HUES6 (cell line): Measurements from ENCODE around the gene ADTRP.

Experiments
- H3K27ac ChIP-seq: 2 replicates; pipeline ENCODE4 v1.7.0; 2013; ENCODE audit warnings: low read depth, mild to moderate bottlenecking, low read length, inconsistent platforms
- H3K27me3 ChIP-seq: 2 replicates; pipeline ENCODE4 v1.6.1; 2013; ENCODE audit warnings: low read length; ENCODE audit not compliant: control insufficient read depth, insufficient read depth
- H3K36me3 ChIP-seq: 2 replicates; pipeline ENCODE4 v1.6.1; 2013; ENCODE audit warnings: low read length; ENCODE audit not compliant: control insufficient read depth, insufficient read depth
- H3K4me1 ChIP-seq: 2 replicates; pipeline ENCODE4 v1.6.1; 2013; ENCODE audit warnings: low read length; ENCODE audit not compliant: control insufficient read depth, insufficient read depth
- H3K4me3 ChIP-seq: 2 replicates; pipeline ENCODE4 v1.5.1; 2013; ENCODE audit warnings: low read depth, low read length
- H3K9ac ChIP-seq: one replicate; pipeline ENCODE4 v1.6.1; 2013; ENCODE audit warnings: mild to moderate bottlenecking, low read length
- H3K9me3 ChIP-seq: 2 replicates; pipeline ENCODE4 v1.6.1; 2013; ENCODE audit warnings: low read depth, low read length; ENCODE audit not compliant: control insufficient read depth, insufficient read depth

The ADTRP gene

DNA sequence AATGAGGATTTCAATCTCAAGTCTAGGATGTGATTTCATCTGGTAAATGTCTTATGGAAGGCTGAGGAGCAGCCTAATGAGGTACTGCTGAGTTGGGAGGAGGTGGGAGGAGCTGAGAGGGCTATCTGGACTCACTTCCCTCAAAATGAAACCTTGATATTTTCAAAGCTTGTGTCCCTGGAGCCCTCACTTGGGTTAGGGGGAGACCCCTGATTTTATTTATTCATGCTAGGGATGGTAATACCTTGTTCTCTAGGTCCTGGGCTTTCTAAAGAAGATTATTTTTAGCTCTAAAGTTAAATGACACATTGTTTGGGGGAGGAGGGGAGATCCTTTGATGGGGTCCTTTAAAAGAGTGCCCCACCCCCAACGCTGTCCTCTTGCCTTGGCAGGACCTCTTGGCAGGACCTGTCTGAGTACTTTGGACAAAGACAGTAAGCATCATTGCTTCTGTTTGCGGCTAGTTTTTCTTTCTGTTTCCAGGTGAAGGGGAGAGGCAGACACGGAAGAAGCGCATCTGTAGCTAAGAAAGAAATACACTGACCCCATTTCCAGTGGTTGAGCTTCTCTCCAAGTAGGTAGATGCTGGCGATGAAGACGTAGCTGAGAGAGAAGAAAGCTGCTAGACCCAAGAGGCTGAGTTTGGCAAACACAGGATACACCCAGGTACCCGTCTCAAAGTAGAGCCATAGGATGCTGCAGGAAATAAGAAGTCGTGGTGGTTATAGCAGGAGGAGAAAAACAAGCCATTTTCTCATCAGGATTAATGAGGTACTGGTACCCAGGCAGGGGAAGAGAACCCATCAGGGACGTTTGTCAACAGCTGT lies 55.6 kb downstream of the ADTRP start:
- H3K27ac ChIP-seq, result no peak overlapping the region

DNA sequence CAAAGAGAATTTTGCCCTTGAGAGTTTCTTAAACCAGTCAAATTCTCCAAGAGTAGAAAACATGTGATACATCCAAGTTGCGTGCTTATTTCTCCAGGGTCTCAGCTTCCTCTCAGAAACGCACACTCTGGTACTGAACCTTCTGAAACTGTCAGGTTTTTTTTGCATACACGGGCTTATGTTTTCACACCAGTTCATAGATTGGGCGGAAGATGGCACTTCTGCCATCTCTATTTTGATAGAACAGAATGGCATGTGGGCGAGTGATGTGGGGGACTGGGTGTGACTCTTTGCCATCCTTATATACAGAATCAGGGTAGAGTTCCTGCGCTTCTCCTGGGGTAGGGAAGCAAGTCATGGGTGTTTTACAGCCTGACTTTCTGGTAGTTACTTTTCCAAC lies 56.4 kb downstream of the ADTRP start:
- Histone ChIP-seq H3K27ac (no peak overlapping the region), H3K9me3 (no peaks in the 10 kb centered on the region), H3K4me3 (no peak overlapping the region), H3K4me1 (no peaks in the 10 kb centered on the region), H3K36me3 (no peaks in the 10 kb centered on the region), H3K27me3 (no peaks in the 10 kb centered on the region), H3K9ac (no peak overlapping the region)

More for the DNA sequence above, 55.6 kb downstream of the ADTRP start:
- no peak overlapping the region for H3K9ac ChIP-seq
- H3K4me1 ChIP-seq, result no peaks in the 10 kb centered on the region
- H3K4me3 ChIP-seq, result no peak overlapping the region
- no peaks in the 10 kb centered on the region for H3K27me3 ChIP-seq
- H3K9me3 ChIP-seq, result no peaks in the 10 kb centered on the region
- H3K36me3 ChIP-seq, result no peaks in the 10 kb centered on the region

DNA sequence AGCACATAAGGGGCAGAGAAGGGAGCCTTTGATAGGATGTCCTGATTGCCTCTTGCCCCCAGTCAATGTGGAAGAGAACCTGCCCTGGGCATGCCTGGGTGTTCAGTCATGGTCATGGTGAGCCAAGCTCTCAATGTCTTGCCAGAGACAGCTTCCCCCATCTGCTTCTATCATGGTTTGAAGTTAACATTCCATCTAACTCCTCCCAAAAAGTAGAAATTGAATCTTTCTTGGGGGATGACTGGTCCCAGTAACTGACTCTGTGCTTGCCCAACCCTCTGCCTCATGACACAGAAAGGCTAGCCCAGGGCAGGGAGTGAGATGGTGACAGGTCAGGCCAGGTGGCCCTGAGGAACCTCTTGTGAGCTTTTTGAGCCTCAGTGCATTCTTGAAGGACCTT lies 60.1 kb downstream of the ADTRP start:
- no peak overlapping the region for H3K27ac ChIP-seq
- H3K9ac ChIP-seq, result no peak overlapping the region
- no peaks in the 10 kb centered on the region for H3K27me3 ChIP-seq
- H3K9me3 ChIP-seq, result no peaks in the 10 kb centered on the region; the same call in 1 of the 2 replicates
- no peak overlapping the region for H3K4me3 ChIP-seq
- no peaks in the 10 kb centered on the region for H3K36me3 ChIP-seq
- H3K4me1 ChIP-seq, result no peaks in the 10 kb centered on the region

DNA sequence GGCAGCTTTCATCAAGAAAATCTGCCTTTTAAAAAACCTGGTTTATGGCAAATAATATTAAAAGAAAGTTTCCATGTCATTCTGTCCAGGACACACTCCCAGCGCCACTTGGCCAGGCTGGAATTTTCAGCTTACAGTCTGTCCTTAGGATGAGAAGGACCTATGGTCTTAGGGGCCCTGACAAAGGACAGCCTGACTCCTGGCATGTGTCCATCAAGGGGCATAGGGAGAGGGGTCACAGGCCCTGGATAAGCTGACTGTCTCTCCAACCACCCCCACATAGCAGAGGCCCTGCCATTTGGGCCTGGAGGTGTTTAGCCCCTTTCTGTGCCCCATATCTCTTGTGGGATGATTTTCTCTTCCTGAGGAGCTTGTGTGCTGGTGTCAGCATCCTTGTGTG lies 60.6 kb downstream of the ADTRP start:
- Histone ChIP-seq H3K9me3 (no peaks in the 10 kb centered on the region; the same call in 1 of the 2 replicates), H3K36me3 (no peaks in the 10 kb centered on the region), H3K4me3 (no peak overlapping the region), H3K27ac (no peak overlapping the region), H3K9ac (no peak overlapping the region), H3K27me3 (no peaks in the 10 kb centered on the region), H3K4me1 (no peaks in the 10 kb centered on the region; the same call in 1 of the 2 replicates)

DNA sequence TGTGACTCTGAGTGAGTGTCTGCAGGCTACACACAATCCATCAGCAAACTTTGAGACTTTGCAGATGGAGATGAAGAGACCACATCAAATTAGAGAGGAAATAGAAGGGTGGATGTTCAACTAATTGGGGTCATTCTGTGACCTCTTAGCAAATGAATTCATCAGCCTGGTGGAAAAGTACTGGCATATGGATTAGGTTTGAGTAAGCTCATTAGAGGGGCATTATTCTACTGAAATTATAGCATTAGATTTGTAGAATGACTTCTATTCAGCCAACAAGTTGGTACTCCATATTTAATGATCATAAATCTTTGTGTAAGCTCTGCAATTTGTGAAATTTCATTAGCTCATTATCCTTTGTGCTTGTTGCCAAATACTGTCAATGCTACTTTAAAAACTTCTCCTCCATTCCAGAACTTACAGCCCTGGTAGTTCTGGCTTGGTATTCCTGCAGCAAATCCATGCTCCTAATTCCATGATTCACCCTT lies 63.8 kb downstream of the ADTRP start:
- Histone ChIP-seq H3K36me3 (no peaks in the 10 kb centered on the region), H3K9ac (no peak overlapping the region), H3K27me3 (no peaks in the 10 kb centered on the region), H3K4me1 (no peaks in the 10 kb centered on the region; the same call in 1 of the 2 replicates), H3K9me3 (no peaks in the 10 kb centered on the region; the same call in 1 of the 2 replicates), H3K27ac (no peak overlapping the region), H3K4me3 (no peak overlapping the region)

DNA sequence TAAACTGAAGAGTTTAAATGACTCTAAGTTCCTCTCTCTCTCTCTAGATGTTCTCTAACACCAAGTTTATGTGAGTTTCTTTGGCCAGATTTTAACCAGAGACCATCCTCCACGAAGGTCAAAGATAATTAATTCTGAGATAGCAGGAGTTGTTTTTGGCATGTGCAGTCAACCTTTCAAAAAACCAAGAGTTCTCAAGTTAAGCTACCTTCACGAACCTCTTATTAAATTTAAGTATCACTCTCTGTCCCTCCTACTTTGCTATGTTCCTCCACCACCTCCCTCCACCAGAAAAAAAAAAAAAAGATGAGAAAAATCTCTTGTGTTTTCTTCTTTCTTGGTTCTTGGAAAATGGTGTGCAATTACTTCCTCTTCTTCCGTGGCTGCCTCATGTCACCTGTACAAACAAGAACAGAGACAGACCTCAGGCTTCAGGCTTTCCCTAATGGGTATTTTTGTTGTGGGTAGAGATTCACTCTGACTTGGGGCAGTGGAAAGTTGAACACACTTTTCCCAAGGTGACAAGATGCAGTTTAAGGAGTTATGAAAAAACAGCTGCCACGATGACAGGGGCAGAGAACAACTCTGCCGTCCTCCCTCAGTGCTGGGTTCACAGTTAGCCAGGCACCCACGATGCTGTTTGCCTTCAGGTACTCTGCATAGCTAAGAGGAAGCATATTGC lies 64.3 kb downstream of the ADTRP start:
- Histone ChIP-seq H3K4me1 (no peaks in the 10 kb centered on the region; the same call in 1 of the 2 replicates), H3K27me3 (no peaks in the 10 kb centered on the region), H3K9ac (no peak overlapping the region), H3K9me3 (no peaks in the 10 kb centered on the region; the same call in 1 of the 2 replicates), H3K36me3 (no peaks in the 10 kb centered on the region), H3K4me3 (no peak overlapping the region), H3K27ac (no peak overlapping the region)

DNA sequence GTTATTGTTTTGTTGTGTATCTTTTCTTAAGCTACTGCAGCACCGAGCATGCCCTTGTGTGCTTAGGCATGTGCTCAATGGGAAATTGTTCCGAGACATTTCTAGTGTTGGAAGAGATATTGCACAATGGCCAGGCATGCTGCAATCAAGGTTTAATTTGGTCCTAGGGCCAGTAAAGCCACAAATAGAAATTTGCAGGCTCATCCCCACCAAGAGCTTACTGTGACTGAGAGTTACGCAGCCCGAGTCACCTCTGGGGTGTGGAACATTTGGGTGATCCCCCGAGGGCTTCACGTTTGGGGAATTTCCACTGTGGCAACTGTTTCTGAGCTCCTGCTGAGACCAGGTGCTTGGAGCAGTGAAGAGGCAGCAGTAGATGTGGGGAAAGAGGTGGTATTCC lies 65.8 kb downstream of the ADTRP start:
- H3K9me3 ChIP-seq, result no peaks in the 10 kb centered on the region; the same call in 1 of the 2 replicates
- no peak overlapping the region for H3K4me3 ChIP-seq
- H3K4me1 ChIP-seq, result no peaks in the 10 kb centered on the region; the same call in 1 of the 2 replicates
- H3K27me3 ChIP-seq, result no peaks in the 10 kb centered on the region
- no peak overlapping the region for H3K27ac ChIP-seq
- H3K9ac ChIP-seq, result no peak overlapping the region
- H3K36me3 ChIP-seq, result no peaks in the 10 kb centered on the region

DNA sequence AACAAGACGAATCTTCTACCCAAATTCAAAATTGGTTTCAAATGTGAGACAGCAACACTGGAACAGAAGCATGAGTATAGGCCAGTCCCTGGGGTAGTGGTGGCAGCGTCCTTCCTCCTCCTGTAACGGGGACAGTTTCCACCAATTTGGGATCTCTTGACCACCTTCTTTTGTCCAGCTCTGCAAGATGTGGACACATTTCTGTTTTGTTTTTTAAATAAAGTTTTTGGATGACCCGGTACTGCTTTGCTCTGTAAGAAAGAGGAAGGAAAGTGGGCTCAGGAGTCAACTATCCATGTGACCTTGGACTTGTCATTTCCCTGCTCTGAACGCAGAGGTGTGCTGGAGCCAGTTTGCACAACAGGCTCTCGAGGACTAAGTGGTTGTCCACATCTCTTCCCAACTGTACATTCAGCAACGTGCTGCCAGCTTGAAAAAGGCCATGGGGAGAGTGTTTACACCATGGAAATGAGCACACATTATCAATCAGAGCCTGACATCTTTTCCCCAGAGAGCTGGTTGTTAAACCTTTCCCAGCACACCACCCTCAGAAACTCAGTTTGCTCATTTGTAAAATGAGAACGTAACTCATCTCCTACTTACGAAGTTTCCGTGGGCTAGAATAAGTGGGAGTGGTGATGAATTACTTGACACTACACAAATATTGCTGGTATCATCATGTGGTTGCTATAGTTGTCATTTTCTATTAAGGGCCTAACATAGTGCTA lies 66.5 kb downstream of the ADTRP start:
- Histone ChIP-seq H3K36me3 (no peaks in the 10 kb centered on the region), H3K27me3 (no peaks in the 10 kb centered on the region), H3K4me3 (no peak overlapping the region), H3K4me1 (no peaks in the 10 kb centered on the region; the same call in 1 of the 2 replicates), H3K27ac (no peak overlapping the region), H3K9me3 (no peaks in the 10 kb centered on the region; the same call in 1 of the 2 replicates), H3K9ac (no peak overlapping the region)

DNA sequence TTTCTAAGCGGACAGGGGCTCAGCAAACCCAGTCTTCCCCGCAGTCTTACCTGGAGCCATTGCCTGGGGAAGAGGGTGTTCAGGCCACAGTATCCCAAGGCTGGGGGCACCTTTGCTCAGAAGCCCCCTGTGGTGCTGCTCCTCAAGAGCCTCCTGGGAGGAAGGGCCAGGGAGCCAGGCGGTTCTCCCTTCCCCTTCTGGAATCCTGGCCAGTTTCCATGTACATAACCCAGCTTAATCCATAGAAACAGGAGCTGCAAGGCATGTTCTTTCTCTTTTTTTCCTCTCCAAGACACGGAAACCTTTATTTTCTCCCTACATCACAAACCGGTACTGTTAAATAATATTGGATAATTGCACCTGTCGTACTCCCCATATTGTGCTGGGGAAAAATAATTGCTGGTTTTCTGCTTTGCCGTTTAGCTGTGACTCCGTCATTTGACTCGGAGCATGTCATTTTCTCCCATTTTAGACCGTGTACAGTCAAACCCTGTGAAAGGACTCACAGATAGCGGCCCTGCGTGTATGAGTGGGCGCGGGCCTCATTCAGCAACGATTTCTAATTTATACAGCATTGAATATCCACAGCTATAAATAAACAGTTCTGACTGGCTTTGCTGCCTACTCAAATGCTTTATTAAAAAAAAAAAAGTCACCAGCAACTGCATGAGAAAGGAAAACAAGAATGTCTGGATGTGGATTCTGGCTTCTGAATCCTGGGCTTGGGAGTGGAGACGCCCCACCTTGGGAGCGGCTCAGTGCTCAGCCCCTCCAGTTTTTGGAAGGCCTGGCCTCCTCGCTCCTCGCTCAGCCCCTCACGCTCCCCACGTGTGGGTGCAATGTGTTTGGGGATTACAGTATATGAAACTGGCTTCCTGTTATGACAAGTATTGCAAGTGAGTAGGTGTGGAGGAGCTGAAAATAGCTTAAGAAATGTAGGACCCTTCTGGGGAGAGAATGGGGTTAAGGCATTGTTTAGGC lies 67.3 kb downstream of the ADTRP start:
- no peaks in the 10 kb centered on the region; the same call in 1 of the 2 replicates for H3K4me1 ChIP-seq
- no peaks in the 10 kb centered on the region for H3K27me3 ChIP-seq
- no peak overlapping the region for H3K9ac ChIP-seq
- H3K27ac ChIP-seq, result no peak overlapping the region
- H3K9me3 ChIP-seq, result no peaks in the 10 kb centered on the region; the same call in 1 of the 2 replicates
- no peak overlapping the region for H3K4me3 ChIP-seq
- no peaks in the 10 kb centered on the region for H3K36me3 ChIP-seq

DNA sequence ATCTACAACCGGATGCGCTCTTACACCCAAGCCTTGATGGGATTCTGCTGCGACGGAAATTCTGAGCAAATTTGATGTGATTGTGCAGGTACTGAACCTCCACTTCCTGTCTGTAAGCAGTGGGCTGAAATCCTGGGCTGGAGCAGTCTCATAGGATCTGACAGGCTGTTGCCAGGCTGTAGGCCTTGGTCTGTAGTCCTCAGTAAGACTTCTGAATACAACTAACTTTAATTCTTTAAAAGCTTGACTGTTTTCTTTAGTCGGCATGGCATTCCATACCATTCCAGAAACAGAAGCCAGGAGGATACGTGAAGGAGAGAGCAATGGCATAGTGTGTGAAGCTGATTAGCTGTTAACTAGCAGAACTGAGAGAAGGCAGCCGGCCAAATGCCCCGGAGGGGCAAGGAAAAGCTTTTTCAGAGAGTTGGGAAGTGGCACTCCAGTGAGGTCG lies 68.3 kb downstream of the ADTRP start:
- Histone ChIP-seq H3K4me1 (no peaks in the 10 kb centered on the region; the same call in 1 of the 2 replicates), H3K9ac (no peak overlapping the region), H3K27ac (no peak overlapping the region), H3K27me3 (no peaks in the 10 kb centered on the region), H3K4me3 (no peak overlapping the region), H3K9me3 (no peaks in the 10 kb centered on the region), H3K36me3 (no peaks in the 10 kb centered on the region)
